Measurements from ENCODE around the gene C9orf40. TPM values are rescaled to one million over a fixed set of nuclear protein-coding genes. Genes with fewer than 3 reads are reported as not detected.

Gene C9orf40
- total and polyA plus RNA-seq, 2 of the 4 experiments (the other 2 are of a cell fraction): 0.36 to 1.9 TPM

GRCh38 chr9:74963056-74963455 lies 10.3 kb upstream of the C9orf40 start:
- Histone ChIP-seq H3K36me3 (ENCODE audit: control insufficient read depth, insufficient read depth, low read length) (no peaks in the 10 kb centered on the region), H3K23ac (ENCODE audit: low read depth, low read length) (no peak overlapping the region), H2BK5ac (ENCODE audit: low read depth, low read length, poor library complexity, severe bottlenecking) (no peak overlapping the region), H2BK15ac (ENCODE audit: low read depth, low read length) (no peak overlapping the region), H2BK20ac (ENCODE audit: low read depth, low read length) (no peak overlapping the region), H3K4me3 (ENCODE audit: insufficient read depth, low read depth, low read length) (no peak overlapping the region), H4K8ac (ENCODE audit: low read depth in 2 of 2, low read length in 2 of 2) (no peak overlapping the region), H2BK120ac (ENCODE audit: low read depth, low read length) (no peak overlapping the region), H3K4ac (ENCODE audit: low read depth, low read length) (no peak overlapping the region), H3K27ac (ENCODE audit: insufficient read depth, low read length) (no peak overlapping the region), H3K4me1 (ENCODE audit: control insufficient read depth, insufficient read depth, low read length) (no peaks in the 10 kb centered on the region), H4K91ac (ENCODE audit: insufficient read depth, low read depth, low read length) (no peak overlapping the region), H4K20me1 (ENCODE audit: insufficient read depth, low read length) (no peaks in the 10 kb centered on the region), H3K14ac (replicated peaks; ENCODE audit: low read depth, low read length) (no peak overlapping the region), H3K27me3 (ENCODE audit: control insufficient read depth, insufficient read depth, low read length) (no peaks in the 10 kb centered on the region), H2AK5ac (ENCODE audit: low read depth, low read length) (no peak overlapping the region), H3K4me2 (ENCODE audit: low read depth, low read length) (no peak overlapping the region), H3K9me1 (ENCODE audit: insufficient read depth, low read length) (no peaks in the 10 kb centered on the region), H2AK9ac (replicated peaks; ENCODE audit: low read depth, low read length, poor library complexity) (no peak overlapping the region), H3K9me3 (ENCODE audit: control insufficient read depth, insufficient read depth, low read length) (peaks cover 5% of the 10 kb centered on the region), H2AFZ (replicated peaks; ENCODE audit: low read length, poor library complexity) (no peak overlapping the region), H3K79me1 (ENCODE audit: low read depth in 1 of 2, low read length in 2 of 2) (no peaks in the 10 kb centered on the region), H3K56ac (ENCODE audit: extremely low read depth, insufficient read depth, low read length) (no peak overlapping the region), H3K18ac (ENCODE audit: low read depth, low read length) (no peak overlapping the region), H3K9ac (ENCODE audit: low read depth, low read length) (no peak overlapping the region), H4K5ac (ENCODE audit: low read depth, low read length) (no peak overlapping the region)
- ChIA-PET POLR2A (ENCODE audit: unreplicated experiment) (no interaction called here), CTCF (interaction anchor here (0.6 kb wide), 1 partner anchor 50 kb away, joined by 4 read pairs; no protein-coding TSS in a partner anchor)
- intact Hi-C loops (cut with micrococcal nuclease): no loop called here
- no TSS peak for BruUV-seq (replicated peaks)
- dilution Hi-C loops (cut with HindIII; ENCODE audit: low sequenced_read_pairs, unreplicated experiment): no loop called here
- no CpG with 5 or more reads among the region's 2 CpGs for WGBS, 2 experiments (ENCODE audit: extremely low coverage in 2 of 2, insufficient read length in 1 of 2)
- in situ Hi-C loops (cut with MboI; ENCODE audit: low sequenced_read_pairs): no loop called here
- no peak for ATAC-seq (ENCODE audit: low read depth)
- no peak for DNase-seq
- TF ChIP-seq USF2 (IDR thresholded peaks at IDR 0.05; ENCODE audit: low read depth, low read length) (no peak), POLR2A (IDR thresholded peaks at IDR 0.05; ENCODE audit: low read depth, low read length) (no peak), RCOR1 (IDR thresholded peaks at IDR 0.05; ENCODE audit: insufficient replicate concordance, low read length) (no peak)
